Fibroblast of lung (primary cell): ENCODE measurements around the gene CAMTA1. TPM values are rescaled to one million over a fixed set of nuclear protein-coding genes. Genes with fewer than 3 reads are reported as not detected.
A peak's percentile ranks its signal among the peaks of the same experiment; 100 is the strongest.

Source experiments
- DNase-seq, 2 donors: peaks; one replicate each; pipeline versions ENCODE4 v3.0.0 to v3.0.0-alpha.2; 2010; ENCODE audit warnings: low read depth in 2 of 2
- H2AFZ ChIP-seq: 2 replicates; pipeline ENCODE4 v1.5.1; 2012; ENCODE audit warnings: low read length, control low read depth, inconsistent platforms
- H3K27ac ChIP-seq: 2 replicates; pipeline ENCODE4 v1.5.1; 2011; ENCODE audit warnings: low read length, control low read depth; ENCODE audit not compliant: insufficient read depth
- H3K27me3 ChIP-seq: 2 replicates; pipeline ENCODE4 v1.5.1; 2011; ENCODE audit warnings: mild to moderate bottlenecking, low read length; ENCODE audit not compliant: control insufficient read depth, insufficient read depth
- H3K36me3 ChIP-seq: 2 replicates; pipeline ENCODE4 v1.5.1; 2011; ENCODE audit warnings: low read length; ENCODE audit not compliant: control insufficient read depth, insufficient read depth
- H3K4me1 ChIP-seq: 2 replicates; pipeline ENCODE4 v1.5.1; 2011; ENCODE audit warnings: low read length; ENCODE audit not compliant: control insufficient read depth, insufficient read depth; ENCODE audit errors: extremely low read depth
- H3K4me2 ChIP-seq: 2 replicates; pipeline ENCODE4 v1.5.1; 2011; ENCODE audit warnings: low read length, control low read depth; ENCODE audit not compliant: insufficient read depth; ENCODE audit errors: extremely low read depth
- H3K4me3 ChIP-seq, 4 experiments: fragments of 200-600 bp in 1 of 4; sonication (generic) in 1 of 4; replicated peaks in 1 of 4; 2 replicates each; pipeline ENCODE4 v1.5.1; 2011 to 2016; ENCODE audit warnings: low read length in 4 of 4, low read depth in 3 of 4, mild to moderate bottlenecking in 3 of 4, control low read depth in 2 of 4, inconsistent platforms in 1 of 4, mixed read lengths in 1 of 4; ENCODE audit not compliant: insufficient read depth in 1 of 4; ENCODE audit errors: control extremely low read depth in 1 of 4
- H3K79me2 ChIP-seq: 2 replicates; pipeline ENCODE4 v1.5.1; 2012; ENCODE audit warnings: mild to moderate bottlenecking, low read length, inconsistent platforms; ENCODE audit not compliant: control insufficient read depth, insufficient read depth
- H3K9ac ChIP-seq: 2 replicates; pipeline ENCODE4 v1.5.1; 2011; ENCODE audit warnings: mild to moderate bottlenecking, low read length, control low read depth; ENCODE audit not compliant: insufficient read depth
- H3K9me3 ChIP-seq: 2 replicates; pipeline ENCODE4 v1.5.1; 2012; ENCODE audit warnings: low read depth, low read length; ENCODE audit not compliant: control insufficient read depth, insufficient read depth
- H4K20me1 ChIP-seq: 2 replicates; pipeline ENCODE4 v1.5.1; 2011; ENCODE audit warnings: low read length; ENCODE audit not compliant: control insufficient read depth, insufficient read depth; ENCODE audit errors: extremely low read depth
- CTCF ChIP-seq, 2 donors: IDR thresholded peaks in 1 of 2; conservative IDR thresholded peaks in 1 of 2; 1 replicate in 1 of 2; 2 replicates in 1 of 2; pipeline ENCODE4 v1.5.1; 2011 to 2012; ENCODE audit warnings: low read length in 2 of 2, control low read depth in 1 of 2, inconsistent platforms in 1 of 2, low read depth in 1 of 2, mild to moderate bottlenecking in 1 of 2
- EZH2 ChIP-seq: IDR thresholded peaks from 2 replicates; pipeline ENCODE4 v1.5.1; 2012; ENCODE audit warnings: low read length, control low read depth, mild to moderate bottlenecking; ENCODE audit errors: missing control alignments
- polyA plus RNA-seq, 2 donors: library from polyadenylated mRNA; depleted of rRNA in 1 of 2; stranded (reverse) in 1 of 2; unstranded in 1 of 2; fragments of >200 nt; gene quantifications; 2 replicates each; pipeline ENCODE4 v1.2.1, GENCODE V29; 2011 to 2012; ENCODE audit warnings: missing spikeins in 1 of 2
- total RNA-seq: library from RNA; depleted of rRNA; stranded (reverse); fragments of >200 nt; gene quantifications from 2 replicates; pipeline ENCODE4 v1.2.1, GENCODE V29; 2014

The CAMTA1 gene
- total and polyA plus RNA-seq, 2 donors (not counting 1 experiment from before 2014, with no cell fraction given), result 47.6 to 86.0 TPM

- H3K4me2 ChIP-seq, result no peak overlapping the region
- TF ChIP-seq CTCF (conservative IDR thresholded peaks at IDR 0.05 in 1 of 2, IDR thresholded peaks at IDR 0.05 in 1 of 2; ENCODE audit: low read depth in 1 of 2, low read length in 2 of 2), result no peak
- no peak for TF ChIP-seq EZH2
These were observed 614.4 kb downstream of the CAMTA1 start for GRCh38 chr1:7399514-7400125.

GRCh38 chr1:7400566-7400965, 615.3 kb downstream of the CAMTA1 start:
- Histone ChIP-seq H3K9ac (no peak overlapping the region), H3K27me3 (no peaks in the 10 kb centered on the region), H4K20me1 (no peaks in the 10 kb centered on the region), H3K9me3 (no peaks in the 10 kb centered on the region), H3K4me1 (peaks cover 8% of the 10 kb centered on the region), H3K4me3 (no peak overlapping the region), H3K4me2 (no peak overlapping the region), H3K79me2 (no peaks in the 10 kb centered on the region), H3K36me3 (no peaks in the 10 kb centered on the region), H3K27ac (no peak overlapping the region), H2AFZ (no peak overlapping the region)
- TF ChIP-seq CTCF (conservative IDR thresholded peaks at IDR 0.05 in 1 of 2, IDR thresholded peaks at IDR 0.05 in 1 of 2; ENCODE audit: low read depth in 1 of 2, low read length in 2 of 2), result no peak
- TF ChIP-seq EZH2, result no peak
- no peak for DNase-seq

More at GRCh38 chr1:7399514-7400125, 614.4 kb downstream of the CAMTA1 start:
- no peaks in the 10 kb centered on the region for H3K9me3 ChIP-seq
- no peak overlapping the region for H3K4me3 ChIP-seq
- H2AFZ ChIP-seq, result no peak overlapping the region
- H3K9ac ChIP-seq, result no peak overlapping the region
- H3K36me3 ChIP-seq, result no peaks in the 10 kb centered on the region
- peaks cover 8% of the 10 kb centered on the region for H3K4me1 ChIP-seq
- no peaks in the 10 kb centered on the region for H3K79me2 ChIP-seq
- DNase-seq, result no peak
- no peak overlapping the region for H3K27ac ChIP-seq
- H4K20me1 ChIP-seq, result no peaks in the 10 kb centered on the region
- H3K27me3 ChIP-seq, result no peaks in the 10 kb centered on the region

- TF ChIP-seq CTCF (conservative IDR thresholded peaks at IDR 0.05 in 1 of 2, IDR thresholded peaks at IDR 0.05 in 1 of 2; ENCODE audit: low read depth in 1 of 2, low read length in 2 of 2) (no peak), EZH2 (no peak)
- no peaks in the 10 kb centered on the region for H3K36me3 ChIP-seq
- H3K79me2 ChIP-seq, result no peaks in the 10 kb centered on the region
- no peak overlapping the region for H3K4me2 ChIP-seq
- H3K9ac ChIP-seq, result peak overlapping the region; percentile 9
- H3K27ac ChIP-seq, result peak overlapping the region; percentile 81
- no peaks in the 10 kb centered on the region for H4K20me1 ChIP-seq
- peak; percentile 98 to 100 for DNase-seq
- H3K27me3 ChIP-seq, result no peaks in the 10 kb centered on the region
- H3K4me1 ChIP-seq, result peaks cover 8% of the 10 kb centered on the region
- H3K4me3 ChIP-seq, result no peak overlapping the region
- no peaks in the 10 kb centered on the region for H3K9me3 ChIP-seq
- no peak overlapping the region for H2AFZ ChIP-seq
These were observed 616.7 kb downstream of the CAMTA1 start for GRCh38 chr1:7401814-7402547.
